AG09309 (cell line): ENCODE measurements around the gene SLC5A10.

Experiments
- DNase-seq: peaks from one replicate; pipeline ENCODE4 v3.0.0-alpha.2; 2010; ENCODE audit warnings: low read depth
- H3K4me3 ChIP-seq: 2 replicates; pipeline ENCODE4 v1.5.1; 2011; ENCODE audit warnings: mild to moderate bottlenecking, low read depth, low read length, moderate library complexity; ENCODE audit not compliant: control insufficient read depth
- CTCF ChIP-seq: IDR thresholded peaks from 2 replicates; pipeline ENCODE4 v1.5.1; 2011; ENCODE audit warnings: mild to moderate bottlenecking, low read depth, low read length, inconsistent platforms; ENCODE audit not compliant: insufficient read depth, control insufficient read depth; ENCODE audit errors: missing control alignments

The SLC5A10 gene

GRCh38 chr17:18995220-18995619, 43.3 kb downstream of the SLC5A10 start:
- DNase-seq = no peak
- TF ChIP-seq CTCF = no peak
- no peak overlapping the region for H3K4me3 ChIP-seq

GRCh38 chr17:18996458-18996857, 44.5 kb downstream of the SLC5A10 start:
- DNase-seq = no peak
- no peak overlapping the region for H3K4me3 ChIP-seq
- TF ChIP-seq CTCF = no peak

- TF ChIP-seq CTCF = no peak
- DNase-seq = no peak
Measured at GRCh38 chr17:18997650-18998196, 45.8 kb downstream of the SLC5A10 start.

GRCh38 chr17:18999394-18999793, 47.4 kb downstream of the SLC5A10 start:
- no peak for TF ChIP-seq CTCF
- no peak overlapping the region for H3K4me3 ChIP-seq
- no peak for DNase-seq

More at GRCh38 chr17:18997650-18998196, 45.8 kb downstream of the SLC5A10 start:
- H3K4me3 ChIP-seq = no peak overlapping the region

- no peak overlapping the region for H3K4me3 ChIP-seq
- no peak for TF ChIP-seq CTCF
- DNase-seq = no peak
Measured at GRCh38 chr17:18999911-19000310, 47.9 kb downstream of the SLC5A10 start.

GRCh38 chr17:19000531-19001325, 48.8 kb downstream of the SLC5A10 start:
- no peak for DNase-seq

More at GRCh38 chr17:19000531-19001325, 48.8 kb downstream of the SLC5A10 start:
- no peak overlapping the region for H3K4me3 ChIP-seq
- no peak for TF ChIP-seq CTCF
